H9 (cell line): ENCODE measurements around the gene PDZD2. TPM values are rescaled to one million over a fixed set of nuclear protein-coding genes. Genes with fewer than 3 reads are reported as not detected.

Source experiments
- DNase-seq: peaks from one replicate; pipeline ENCODE4 v3.0.0-alpha.2; 2017
- H2AFZ ChIP-seq: one replicate; pipeline ENCODE4 v1.6.1; 2013; ENCODE audit warnings: mild to moderate bottlenecking, low read length, control low read depth, moderate library complexity
- H2AK5ac ChIP-seq: 2 replicates; pipeline ENCODE4 v1.6.1; 2013; ENCODE audit warnings: low read length, control low read depth, mixed read lengths; ENCODE audit not compliant: insufficient read length
- H2BK120ac ChIP-seq: one replicate; pipeline ENCODE4 v1.6.1; 2013; ENCODE audit warnings: low read depth, mild to moderate bottlenecking, low read length, control low read depth, inconsistent platforms; ENCODE audit not compliant: poor library complexity, severe bottlenecking
- H2BK12ac ChIP-seq: 2 replicates; pipeline ENCODE4 v1.6.1; 2013; ENCODE audit warnings: low read length, control low read depth, mixed read lengths, low read depth; ENCODE audit not compliant: insufficient read length
- H2BK15ac ChIP-seq: 2 replicates; pipeline ENCODE4 v1.6.1; 2013; ENCODE audit warnings: low read depth, low read length, control low read depth
- H2BK20ac ChIP-seq: one replicate; pipeline ENCODE4 v1.6.1; 2013; ENCODE audit warnings: low read depth, mild to moderate bottlenecking, low read length, control low read depth, inconsistent platforms; ENCODE audit not compliant: poor library complexity, severe bottlenecking
- H2BK5ac ChIP-seq: 2 replicates; pipeline ENCODE4 v1.6.1; 2013; ENCODE audit warnings: low read length, control low read depth, mixed read lengths; ENCODE audit not compliant: insufficient read length
- H3K14ac ChIP-seq: 2 replicates; pipeline ENCODE4 v1.6.1; 2013; ENCODE audit warnings: low read length, control low read depth; ENCODE audit not compliant: insufficient read depth
- H3K18ac ChIP-seq: 2 replicates; pipeline ENCODE4 v1.6.1; 2013; ENCODE audit warnings: low read depth, mild to moderate bottlenecking, mixed read lengths, low read length, control low read depth; ENCODE audit not compliant: insufficient read length
- H3K23ac ChIP-seq: 2 replicates; pipeline ENCODE4 v1.6.1; 2013; ENCODE audit warnings: low read length, control low read depth, mixed read lengths, low read depth; ENCODE audit not compliant: insufficient read length
- H3K23me2 ChIP-seq: 2 replicates; pipeline ENCODE4 v1.6.1; 2013; ENCODE audit warnings: low read depth, mild to moderate bottlenecking, mixed read lengths, low read length, control low read depth; ENCODE audit not compliant: insufficient read length, poor library complexity, severe bottlenecking
- H3K27ac ChIP-seq: 2 replicates; pipeline ENCODE4 v1.5.1; 2013; ENCODE audit warnings: low read length, control low read depth, mixed read lengths, low read depth; ENCODE audit not compliant: insufficient read length
- H3K27me3 ChIP-seq: 2 replicates; pipeline ENCODE4 v1.6.1; 2013; ENCODE audit warnings: low read length, control low read depth, inconsistent platforms; ENCODE audit not compliant: insufficient read depth
- H3K4ac ChIP-seq: 2 replicates; pipeline ENCODE4 v1.6.1; 2013; ENCODE audit warnings: low read depth, mild to moderate bottlenecking, control low read depth, inconsistent platforms, low read length, moderate library complexity
- H3K4me1 ChIP-seq: 2 replicates; pipeline ENCODE4 v1.6.1; 2013; ENCODE audit warnings: low read length, control low read depth, inconsistent platforms; ENCODE audit not compliant: insufficient read depth
- H3K4me2 ChIP-seq: 2 replicates; pipeline ENCODE4 v1.6.1; 2013; ENCODE audit warnings: low read length, control low read depth, mixed read lengths; ENCODE audit not compliant: insufficient read length, insufficient read depth
- H3K56ac ChIP-seq: 2 replicates; pipeline ENCODE4 v1.6.1; 2013; ENCODE audit warnings: low read depth, mild to moderate bottlenecking, mixed read lengths, low read length, control low read depth; ENCODE audit not compliant: insufficient read length
- H3K79me1 ChIP-seq: 2 replicates; pipeline ENCODE4 v1.6.1; 2013; ENCODE audit warnings: low read depth, mild to moderate bottlenecking, moderate library complexity, low read length, control low read depth, inconsistent platforms; ENCODE audit not compliant: insufficient read depth, poor library complexity, severe bottlenecking
- H3K79me2 ChIP-seq: 2 replicates; pipeline ENCODE4 v1.6.1; 2013; ENCODE audit warnings: low read length, control low read depth, inconsistent platforms; ENCODE audit not compliant: insufficient read depth
- H3K9ac ChIP-seq: 2 replicates; pipeline ENCODE4 v1.6.1; 2013; ENCODE audit warnings: low read length, control low read depth, mixed read lengths; ENCODE audit not compliant: insufficient read length; ENCODE audit errors: extremely low read depth
- H3K9me3 ChIP-seq: one replicate; pipeline ENCODE4 v1.6.1; 2013; ENCODE audit warnings: low read depth, low read length, inconsistent platforms; ENCODE audit not compliant: control insufficient read depth
- H3T11ph ChIP-seq: one replicate; pipeline ENCODE4 v1.6.1; 2013; ENCODE audit warnings: mild to moderate bottlenecking, low read length, control low read depth, inconsistent platforms
- H4K20me1 ChIP-seq: one replicate; pipeline ENCODE4 v1.6.1; 2013; ENCODE audit not compliant: control insufficient read depth, insufficient read length, insufficient read depth
- H4K5ac ChIP-seq: 2 replicates; pipeline ENCODE4 v1.6.1; 2013; ENCODE audit warnings: low read depth, mild to moderate bottlenecking, mixed read lengths, low read length, control low read depth; ENCODE audit not compliant: insufficient read length
- H4K8ac ChIP-seq: replicated peaks from 2 replicates; pipeline ENCODE4 v1.6.1; 2013; ENCODE audit warnings: low read length, control low read depth, mixed read lengths, low read depth; ENCODE audit not compliant: insufficient read length
- H4K91ac ChIP-seq: 2 replicates; pipeline ENCODE4 v1.6.1; 2013; ENCODE audit warnings: low read depth, mild to moderate bottlenecking, moderate library complexity, mixed read lengths, low read length, control low read depth; ENCODE audit not compliant: insufficient read length
- H3K27ac Mint-ChIP-seq, 3 experiments: 2 replicates in 2 of 3; 3 replicates in 1 of 3; pipeline ENCODE4 v1.8.0; 2020 to 2021; ENCODE audit warnings: mixed read lengths in 3 of 3, mild to moderate bottlenecking in 1 of 3, moderate library complexity in 1 of 3
- H3K27me3 Mint-ChIP-seq: 2 replicates; pipeline ENCODE4 v1.8.0; 2021; ENCODE audit warnings: low read depth, mild to moderate bottlenecking, moderate library complexity, mixed read lengths
- H3K36me3 Mint-ChIP-seq, 3 experiments: 2 replicates in 2 of 3; 3 replicates in 1 of 3; pipeline ENCODE4 v1.8.0; 2020 to 2021; ENCODE audit warnings: low read depth in 3 of 3, mixed read lengths in 3 of 3; ENCODE audit not compliant: insufficient read depth in 1 of 3
- H3K4me1 Mint-ChIP-seq, 2 experiments: 2 replicates each; pipeline ENCODE4 v1.8.0; 2020; ENCODE audit warnings: mixed read lengths in 2 of 2
- H3K4me3 Mint-ChIP-seq, 2 experiments: 2 replicates in 1 of 2; 3 replicates in 1 of 2; pipeline ENCODE4 v1.8.0; 2020 to 2021; ENCODE audit warnings: mild to moderate bottlenecking in 2 of 2, mixed read lengths in 2 of 2, moderate library complexity in 1 of 2
- H3K9me3 Mint-ChIP-seq, 2 experiments: 2 replicates in 1 of 2; 3 replicates in 1 of 2; pipeline ENCODE4 v1.8.0; 2020; ENCODE audit warnings: mild to moderate bottlenecking in 2 of 2, mixed read lengths in 2 of 2, moderate library complexity in 1 of 2
- CTCF ChIP-seq: fragments of 200-600 bp; sonication (generic); conservative IDR thresholded peaks from 3 replicates; pipeline ENCODE4 v1.8.0; 2021; ENCODE audit warnings: antibody characterized with exemption, mild to moderate bottlenecking
- WGBS: extraction: QIAGEN DNeasy Blood & Tissue Kit; methylation state at CpG from one replicate; pipeline ENCODE4 v1.1.7; 2013; ENCODE audit warnings: missing lambda C conversion rate, low lambda C conversion rate, mixed read lengths; ENCODE audit not compliant: insufficient read length; ENCODE audit errors: extremely low coverage; 5-methylcytosine and 5-hydroxymethylcytosine counted together
- total RNA-seq: library from RNA; stranded (reverse); gene quantifications from 2 replicates; pipeline ENCODE4 v1.2.1, GENCODE V29; 2021

The PDZD2 gene
- total RNA-seq, 1 experiment from 2014 or later = 9.9 TPM

- Mint-ChIP-seq H3K27ac (no peak overlapping the region; a peak in 1 of 7 replicates), H3K36me3 (peaks cover 50 to 77% (median 69%) of the 10 kb centered on the region in 3 experiments), H3K27me3 (no peaks in the 10 kb centered on the region), H3K4me3 (no peak overlapping the region), H3K9me3 (peaks cover 4 to 10% of the 10 kb centered on the region in 2 experiments; a peak in 3 of 5 replicates), H3K4me1 (no peaks in the 10 kb centered on the region)
- Histone ChIP-seq H3K9ac (no peak overlapping the region), H3K4ac (no peak overlapping the region), H2BK12ac (no peak overlapping the region), H4K5ac (no peak overlapping the region), H3K4me2 (no peak overlapping the region), H3K79me2 (no peaks in the 10 kb centered on the region), H3K79me1 (peaks cover 4% of the 10 kb centered on the region), H3K23ac (no peak overlapping the region), H3T11ph (no peak overlapping the region), H2AK5ac (no peak overlapping the region), H3K23me2 (no peaks in the 10 kb centered on the region), H2AFZ (no peak overlapping the region), H3K18ac (no peak overlapping the region), H4K91ac (no peak overlapping the region), H2BK20ac (no peak overlapping the region), H2BK5ac (no peak overlapping the region), H3K4me1 (no peaks in the 10 kb centered on the region), H3K14ac (no peak overlapping the region), H4K8ac (no peak overlapping the region), H2BK15ac (no peak overlapping the region), H3K9me3 (no peaks in the 10 kb centered on the region), H3K56ac (no peak overlapping the region), H4K20me1 (no peaks in the 10 kb centered on the region), H3K27me3 (no peaks in the 10 kb centered on the region), H2BK120ac (no peak overlapping the region), H3K27ac (no peak overlapping the region)
- TF ChIP-seq CTCF = no peak
- DNase-seq = no peak
- WGBS = no CpG with 5 or more reads among the region's 10 CpGs
These were observed 470.3 kb downstream of the PDZD2 start for GRCh38 chr5:32109236-32109635.
